SK-N-SH treated with all-trans-retinoic acid at 6 μM for 48 hours (cell line): ENCODE results near the gene BACE1-AS.

Experiments used
- ESRRG ChIP-seq: fragments of 250-450 bp; sonication (Bioruptor Pico); IDR thresholded peaks from 2 replicates; pipeline ENCODE4 v1.6.1; 2021; ENCODE audit warnings: mild to moderate bottlenecking
- RARB ChIP-seq: fragments of 250-450 bp; sonication (Bioruptor Pico); IDR thresholded peaks from 2 replicates; pipeline ENCODE4 v1.8.0; 2021; ENCODE audit warnings: mild to moderate bottlenecking, moderate library complexity

DNA sequence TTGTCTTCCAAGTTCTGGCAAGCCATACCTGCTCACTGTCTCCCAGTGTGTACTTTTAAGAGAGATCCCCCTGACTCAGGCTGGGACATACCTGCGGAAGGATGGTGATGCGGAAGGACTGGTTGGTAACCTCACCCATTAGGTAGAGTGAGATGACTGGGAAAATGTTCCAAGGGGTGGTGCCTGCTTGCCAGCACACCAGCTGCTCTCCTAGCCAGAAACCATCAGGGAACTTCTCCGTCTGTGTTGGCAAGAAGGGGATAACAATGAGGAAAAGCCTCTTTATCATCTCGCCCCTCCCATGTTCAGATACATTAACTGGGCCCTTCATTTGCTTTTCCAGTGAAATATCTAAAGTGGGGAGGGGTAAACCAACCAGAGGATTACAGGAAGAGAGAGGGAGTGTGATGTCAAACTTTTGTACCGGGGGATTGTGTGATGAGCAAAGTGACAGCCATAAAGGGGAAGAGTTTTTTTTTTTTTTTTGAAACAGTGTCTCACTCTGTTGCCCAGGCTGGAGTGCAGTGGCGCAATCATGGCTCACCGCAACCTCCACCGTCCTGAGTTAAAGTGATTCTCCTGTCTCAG, at the start of gene BACE1-AS:
- TF ChIP-seq ESRRG (CRISPR knock-in tag), result no peak
- no peak for TF ChIP-seq RARB (CRISPR knock-in tag)
